Nephron progenitor cell (in vitro differentiated cells): ENCODE data around the gene KPNA3.

Experiments
- DNase-seq: peaks from one replicate; pipeline ENCODE4 v3.0.0; 2021
- H3K27ac Mint-ChIP-seq: 2 replicates; pipeline ENCODE4 v1.8.0; 2021; ENCODE audit warnings: mild to moderate bottlenecking, moderate library complexity, mixed read lengths
- H3K27me3 Mint-ChIP-seq: 2 replicates; pipeline ENCODE4 v1.8.0; 2021; ENCODE audit warnings: mild to moderate bottlenecking, low read depth, mixed read lengths; ENCODE audit not compliant: poor library complexity
- H3K36me3 Mint-ChIP-seq: 2 replicates; pipeline ENCODE4 v1.8.0; 2021; ENCODE audit warnings: low read depth, mixed read lengths
- H3K4me1 Mint-ChIP-seq: 2 replicates; pipeline ENCODE4 v1.8.0; 2021; ENCODE audit warnings: mixed read lengths
- H3K4me3 Mint-ChIP-seq: 2 replicates; pipeline ENCODE4 v1.8.0; 2021; ENCODE audit warnings: mild to moderate bottlenecking, moderate library complexity, mixed read lengths
- H3K9me3 Mint-ChIP-seq: 2 replicates; pipeline ENCODE4 v1.8.0; 2021; ENCODE audit warnings: mild to moderate bottlenecking, moderate library complexity, mixed read lengths
- TF ChIP-seq, protein P1 (sequence below): fragments of 200-600 bp; sonication (generic); IDR thresholded peaks from 2 replicates; pipeline ENCODE4 v1.5.0; 2021; ENCODE audit warnings: antibody characterized with exemption

Gene KPNA3

GRCh38 chr13:49833402-49833801 lies 40.9 kb upstream of the KPNA3 start:
- H3K4me3 Mint-ChIP-seq: no peak overlapping the region
- TF ChIP-seq, protein P1, sequence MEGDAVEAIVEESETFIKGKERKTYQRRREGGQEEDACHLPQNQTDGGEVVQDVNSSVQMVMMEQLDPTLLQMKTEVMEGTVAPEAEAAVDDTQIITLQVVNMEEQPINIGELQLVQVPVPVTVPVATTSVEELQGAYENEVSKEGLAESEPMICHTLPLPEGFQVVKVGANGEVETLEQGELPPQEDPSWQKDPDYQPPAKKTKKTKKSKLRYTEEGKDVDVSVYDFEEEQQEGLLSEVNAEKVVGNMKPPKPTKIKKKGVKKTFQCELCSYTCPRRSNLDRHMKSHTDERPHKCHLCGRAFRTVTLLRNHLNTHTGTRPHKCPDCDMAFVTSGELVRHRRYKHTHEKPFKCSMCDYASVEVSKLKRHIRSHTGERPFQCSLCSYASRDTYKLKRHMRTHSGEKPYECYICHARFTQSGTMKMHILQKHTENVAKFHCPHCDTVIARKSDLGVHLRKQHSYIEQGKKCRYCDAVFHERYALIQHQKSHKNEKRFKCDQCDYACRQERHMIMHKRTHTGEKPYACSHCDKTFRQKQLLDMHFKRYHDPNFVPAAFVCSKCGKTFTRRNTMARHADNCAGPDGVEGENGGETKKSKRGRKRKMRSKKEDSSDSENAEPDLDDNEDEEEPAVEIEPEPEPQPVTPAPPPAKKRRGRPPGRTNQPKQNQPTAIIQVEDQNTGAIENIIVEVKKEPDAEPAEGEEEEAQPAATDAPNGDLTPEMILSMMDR: no peak
- H3K9me3 Mint-ChIP-seq: peaks cover 12% of the 10 kb centered on the region
- H3K27me3 Mint-ChIP-seq: peaks cover 4% of the 10 kb centered on the region
- peaks cover 6% of the 10 kb centered on the region for H3K36me3 Mint-ChIP-seq
- no peak overlapping the region for H3K27ac Mint-ChIP-seq
- no peak for DNase-seq
- peaks cover 15% of the 10 kb centered on the region for H3K4me1 Mint-ChIP-seq

DNA sequence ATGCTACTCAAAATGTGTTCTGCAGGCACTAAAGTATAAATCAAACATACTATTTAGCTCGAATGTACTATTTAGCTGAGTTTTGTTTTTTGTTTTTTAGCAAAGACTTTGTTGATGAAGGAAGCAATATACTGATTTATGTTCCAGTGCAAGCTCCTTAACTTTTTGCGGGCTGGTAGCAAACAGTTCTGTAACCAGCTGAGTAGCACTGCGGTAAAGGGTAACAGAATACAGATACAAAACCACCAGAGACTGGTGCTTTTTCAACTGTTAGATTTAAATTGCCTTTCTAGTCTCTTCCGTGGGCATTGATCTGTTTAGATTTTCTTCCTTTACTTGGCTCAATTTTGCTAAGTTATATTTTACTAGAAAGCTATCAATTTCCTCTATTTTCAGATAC lies 39.0 kb upstream of the KPNA3 start:
- Mint-ChIP-seq H3K36me3 (peaks cover 6% of the 10 kb centered on the region), H3K4me1 (peaks cover 3% of the 10 kb centered on the region), H3K4me3 (no peak overlapping the region), H3K9me3 (peaks cover 12% of the 10 kb centered on the region), H3K27me3 (peaks cover 7% of the 10 kb centered on the region), H3K27ac (no peak overlapping the region)
- TF ChIP-seq, protein P1: no peak
- no peak for DNase-seq

GRCh38 chr13:49830721-49831120 lies 38.2 kb upstream of the KPNA3 start:
- no peak for DNase-seq
- Mint-ChIP-seq H3K36me3 (peaks cover 6% of the 10 kb centered on the region), H3K27me3 (peaks cover 7% of the 10 kb centered on the region), H3K4me1 (no peaks in the 10 kb centered on the region), H3K4me3 (no peak overlapping the region), H3K27ac (no peak overlapping the region), H3K9me3 (peaks cover 12% of the 10 kb centered on the region)
- TF ChIP-seq, protein P1: no peak

GRCh38 chr13:49829715-49830114 lies 37.2 kb upstream of the KPNA3 start:
- Mint-ChIP-seq H3K27me3 (peaks cover 7% of the 10 kb centered on the region), H3K27ac (peak overlapping the region; percentile 8), H3K36me3 (peaks cover 6% of the 10 kb centered on the region), H3K4me3 (no peak overlapping the region), H3K9me3 (peaks cover 12% of the 10 kb centered on the region), H3K4me1 (no peaks in the 10 kb centered on the region)
- DNase-seq: no peak
- TF ChIP-seq, protein P1: no peak

DNA sequence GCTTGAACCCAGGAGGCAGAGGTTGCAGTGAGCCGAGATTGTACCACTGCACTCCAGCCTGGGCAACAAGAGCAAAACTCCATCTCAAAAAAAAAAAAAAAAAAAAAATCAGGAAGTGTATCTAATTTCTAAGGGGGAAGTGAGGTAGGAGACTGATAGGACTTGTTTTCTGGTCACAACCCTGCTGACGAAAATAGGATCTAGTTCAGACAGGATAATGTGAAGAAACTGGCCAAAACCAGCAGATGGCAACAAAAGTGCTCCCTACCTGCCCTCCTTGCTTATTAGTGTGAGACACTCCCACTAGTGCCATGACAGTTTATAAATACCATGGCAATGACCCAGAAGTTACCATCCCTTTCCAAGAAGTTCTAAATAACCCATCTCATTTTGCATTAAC lies 36.0 kb upstream of the KPNA3 start:
- no peaks in the 10 kb centered on the region for H3K4me1 Mint-ChIP-seq
- peaks cover 10% of the 10 kb centered on the region for H3K27me3 Mint-ChIP-seq
- H3K36me3 Mint-ChIP-seq: peaks cover 6% of the 10 kb centered on the region
- no peak overlapping the region for H3K27ac Mint-ChIP-seq
- H3K4me3 Mint-ChIP-seq: no peak overlapping the region
- no peak for DNase-seq
- TF ChIP-seq, protein P1: no peak
- H3K9me3 Mint-ChIP-seq: peaks cover 12% of the 10 kb centered on the region

GRCh38 chr13:49827891-49828290 lies 35.4 kb upstream of the KPNA3 start:
- Mint-ChIP-seq H3K27ac (no peak overlapping the region), H3K4me1 (no peaks in the 10 kb centered on the region), H3K27me3 (peaks cover 10% of the 10 kb centered on the region), H3K9me3 (peaks cover 12% of the 10 kb centered on the region), H3K36me3 (peaks cover 6% of the 10 kb centered on the region), H3K4me3 (no peak overlapping the region)
- no peak for DNase-seq
- TF ChIP-seq, protein P1: no peak
